Activated CD8-positive, alpha-beta memory T cell treated with anti-CD3 and anti-CD28 coated beads, Interleukin-2, amount 10 ng/mL, durations not matched to agents 7 days and 5 days (primary cell): ENCODE results near the gene RGPD8. TPM values are rescaled to one million over a fixed set of nuclear protein-coding genes. Genes with fewer than 3 reads are reported as not detected.

Experiments used
- ATAC-seq: fragments of 150-1000 bp; cut with Tn5 transposase; one replicate; pipeline ENCODE4 v1.10.0; 2021; ENCODE audit warnings: moderate library complexity
- CTCF ChIA-PET: fragments of 350-600 bp; sonication (Branson Sonifier 250); formaldehyde crosslinking; loops from one replicate; lab custom pipeline; 2021; ENCODE audit warnings: antibody characterized with exemption; lab: Charles Lee
- DNase-seq: peaks from one replicate; pipeline ENCODE4 v3.0.0-alpha.2; 2020
- H3K27ac Mint-ChIP-seq: one replicate; pipeline ENCODE4 v1.8.0; 2021; ENCODE audit warnings: mild to moderate bottlenecking, mixed read lengths
- H3K27me3 Mint-ChIP-seq: one replicate; pipeline ENCODE4 v1.8.0; 2021; ENCODE audit warnings: mixed read lengths
- H3K36me3 Mint-ChIP-seq: one replicate; pipeline ENCODE4 v1.8.0; 2021; ENCODE audit warnings: mild to moderate bottlenecking, mixed read lengths
- H3K4me1 Mint-ChIP-seq: one replicate; pipeline ENCODE4 v1.8.0; 2021; ENCODE audit warnings: mixed read lengths
- H3K4me3 Mint-ChIP-seq: one replicate; pipeline ENCODE4 v1.8.0; 2021; ENCODE audit warnings: mild to moderate bottlenecking, moderate library complexity, mixed read lengths
- H3K9me3 Mint-ChIP-seq: one replicate; pipeline ENCODE4 v1.8.0; 2022; ENCODE audit warnings: low read depth, mixed read lengths
- total RNA-seq, 2 experiments: library from RNA; stranded (reverse); gene quantifications; one replicate each; pipeline ENCODE4 v1.2.3, GENCODE V29; 2021

The RGPD8 gene
- total RNA-seq, 2 experiments from 2014 or later: 8.4 to 13.1 TPM

- CTCF ChIA-PET: no interaction called here
- ATAC-seq (no peak), DNase-seq (no peak)
- H3K27ac Mint-ChIP-seq: no peak overlapping the region
- H3K36me3 Mint-ChIP-seq: no peaks in the 10 kb centered on the region
- peaks cover 7% of the 10 kb centered on the region for H3K27me3 Mint-ChIP-seq
- no peak overlapping the region for H3K4me3 Mint-ChIP-seq
- H3K4me1 Mint-ChIP-seq: peaks cover 15% of the 10 kb centered on the region
- no peaks in the 10 kb centered on the region for H3K9me3 Mint-ChIP-seq
Measured at GRCh38 chr2:112339986-112340385, 93.5 kb downstream of the RGPD8 start.

- H3K27ac Mint-ChIP-seq: no peak overlapping the region
- ATAC-seq (no peak), DNase-seq (no peak)
- H3K27me3 Mint-ChIP-seq: no peaks in the 10 kb centered on the region
- no peaks in the 10 kb centered on the region for H3K36me3 Mint-ChIP-seq
- H3K9me3 Mint-ChIP-seq: no peaks in the 10 kb centered on the region
- no peak overlapping the region for H3K4me3 Mint-ChIP-seq
- CTCF ChIA-PET: no interaction called here
- no peaks in the 10 kb centered on the region for H3K4me1 Mint-ChIP-seq
Measured at GRCh38 chr2:112335600-112335999, 97.8 kb downstream of the RGPD8 start.

GRCh38 chr2:112332123-112332696, 101.2 kb downstream of the RGPD8 start:
- Mint-ChIP-seq H3K4me1 (no peaks in the 10 kb centered on the region), H3K36me3 (peaks cover 2% of the 10 kb centered on the region), H3K4me3 (no peak overlapping the region), H3K27ac (no peak overlapping the region), H3K9me3 (no peaks in the 10 kb centered on the region), H3K27me3 (no peaks in the 10 kb centered on the region)
- CTCF ChIA-PET: no interaction called here
- DNase-seq (no peak), ATAC-seq (no peak)

GRCh38 chr2:112322919-112323318, 110.5 kb downstream of the RGPD8 start:
- DNase-seq: no peak
- Mint-ChIP-seq H3K4me3 (no peak overlapping the region), H3K4me1 (no peaks in the 10 kb centered on the region), H3K36me3 (peaks cover 7% of the 10 kb centered on the region), H3K27ac (no peak overlapping the region), H3K27me3 (no peaks in the 10 kb centered on the region), H3K9me3 (no peaks in the 10 kb centered on the region)
- no peak for ATAC-seq
- CTCF ChIA-PET: no interaction called here

- H3K9me3 Mint-ChIP-seq: no peaks in the 10 kb centered on the region
- DNase-seq (no peak), ATAC-seq (no peak)
- CTCF ChIA-PET: no interaction called here
- no peaks in the 10 kb centered on the region for H3K27me3 Mint-ChIP-seq
- H3K36me3 Mint-ChIP-seq: peaks cover 1% of the 10 kb centered on the region
- H3K4me1 Mint-ChIP-seq: no peaks in the 10 kb centered on the region
- H3K4me3 Mint-ChIP-seq: no peak overlapping the region
- H3K27ac Mint-ChIP-seq: no peak overlapping the region
Measured at GRCh38 chr2:112321375-112322320, 111.8 kb downstream of the RGPD8 start.

Other genes starting within 250 kb of the RGPD8 start
- gene ZC3H8, start 178.6 kb downstream of the RGPD8 start, total RNA-seq: 10 to 100 TPM; 10.5 to 16.0 TPM
- gene ZC3H6, start 158.0 kb downstream of the RGPD8 start, total RNA-seq: 10 to 100 TPM in 1 of 2 experiments, 1 to 10 TPM in 1; 6.9 to 12.1 TPM
- gene TTL, start 48.5 kb upstream of the RGPD8 start, total RNA-seq: 10 to 100 TPM; 33.0 to 41.2 TPM
- 10 to 100 TPM; 33.7 to 54.9 TPM for gene POLR1B, start 108.8 kb upstream of the RGPD8 start, total RNA-seq
- 10 to 100 TPM; 25.4 to 27.8 TPM for gene CHCHD5, start 151.0 kb upstream of the RGPD8 start, total RNA-seq
- 100 to 1,000 TPM; 134 to 146 TPM for gene SLC20A1, start 212.3 kb upstream of the RGPD8 start, total RNA-seq